GM21717 (cell line): ENCODE data around the gene PLB1.
A peak's percentile ranks its signal among the peaks of the same experiment; 100 is the strongest.

Source experiments
- ATAC-seq: cut with Tn5 transposase; IDR thresholded peaks from one replicate; pipeline ENCODE4 v1.9.1; 2021; ENCODE audit warnings: mild to moderate bottlenecking, moderate library complexity; ENCODE audit not compliant: unreplicated experiment

Gene PLB1

GRCh38 chr2:28563869-28564268 lies 68.0 kb downstream of the PLB1 start:
- ATAC-seq, result no peak

DNA sequence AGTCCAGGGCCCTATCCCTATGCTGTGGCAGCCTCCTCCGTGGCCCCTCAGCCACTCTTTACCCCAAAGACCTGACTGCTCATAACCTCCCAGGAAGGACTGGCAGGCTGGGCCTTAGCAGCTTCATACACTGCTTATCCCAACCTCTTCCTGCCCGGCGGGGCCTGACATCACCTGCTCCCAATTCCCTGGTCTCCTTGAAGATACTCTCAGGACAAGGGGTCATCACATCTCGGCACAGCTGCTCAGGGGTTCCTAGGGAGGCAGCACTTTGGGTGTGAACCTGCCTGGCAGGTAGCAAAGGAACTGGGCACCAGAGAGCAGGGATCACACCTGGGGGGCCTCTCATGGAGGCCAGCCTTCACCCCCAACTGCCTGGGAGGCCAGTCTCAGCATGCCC lies 68.5 kb downstream of the PLB1 start:
- ATAC-seq, result no peak

DNA sequence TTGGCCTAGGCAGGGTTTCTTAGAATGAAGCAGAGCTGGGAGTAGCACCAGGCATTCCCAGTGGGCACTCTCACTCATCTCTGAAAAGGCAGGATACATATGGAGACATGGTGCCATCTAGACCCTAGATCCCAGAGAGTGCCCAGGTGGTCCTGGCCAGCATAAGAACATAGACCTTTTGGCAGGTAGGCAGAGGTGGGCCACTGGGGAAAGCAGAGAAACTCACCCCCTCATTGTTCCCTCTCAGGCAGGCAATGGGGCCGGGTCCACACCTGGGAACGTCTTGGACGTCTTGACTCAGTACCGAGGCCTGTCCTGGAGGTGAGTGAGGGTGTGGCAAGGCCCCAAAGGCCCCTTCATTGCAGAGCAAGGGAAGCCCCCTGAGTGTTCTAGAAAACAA lies 69.2 kb downstream of the PLB1 start:
- no peak for ATAC-seq

DNA sequence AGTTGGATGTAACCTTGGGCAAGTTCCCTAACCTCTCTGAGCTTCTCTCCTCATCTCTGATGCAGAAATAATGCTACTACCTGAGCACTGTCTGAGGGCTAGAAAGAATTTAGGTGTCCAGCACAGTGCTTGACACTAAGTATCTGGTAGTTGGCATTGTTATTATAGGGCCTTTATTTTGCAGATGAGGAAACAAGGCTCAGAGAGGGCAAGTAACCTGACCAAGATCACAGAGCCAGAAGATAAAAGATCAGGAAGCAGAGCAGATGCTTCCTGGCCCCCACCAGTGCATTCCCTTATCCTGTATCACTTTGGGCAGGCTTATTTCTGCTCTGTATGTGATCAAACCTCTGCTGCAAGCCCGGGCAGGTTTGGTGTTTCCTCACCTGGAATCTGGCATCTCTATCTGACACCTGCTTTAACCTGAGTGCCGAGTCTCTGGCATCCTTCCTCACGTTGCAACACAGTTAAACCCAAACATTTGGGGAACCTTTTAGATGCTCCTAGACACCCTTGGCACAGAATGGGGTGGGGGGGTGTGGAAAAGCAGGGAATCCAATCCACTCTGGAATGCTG lies 69.9 kb downstream of the PLB1 start:
- no peak for ATAC-seq

GRCh38 chr2:28566521-28567041 lies 70.7 kb downstream of the PLB1 start:
- ATAC-seq, result peak; percentile 82

DNA sequence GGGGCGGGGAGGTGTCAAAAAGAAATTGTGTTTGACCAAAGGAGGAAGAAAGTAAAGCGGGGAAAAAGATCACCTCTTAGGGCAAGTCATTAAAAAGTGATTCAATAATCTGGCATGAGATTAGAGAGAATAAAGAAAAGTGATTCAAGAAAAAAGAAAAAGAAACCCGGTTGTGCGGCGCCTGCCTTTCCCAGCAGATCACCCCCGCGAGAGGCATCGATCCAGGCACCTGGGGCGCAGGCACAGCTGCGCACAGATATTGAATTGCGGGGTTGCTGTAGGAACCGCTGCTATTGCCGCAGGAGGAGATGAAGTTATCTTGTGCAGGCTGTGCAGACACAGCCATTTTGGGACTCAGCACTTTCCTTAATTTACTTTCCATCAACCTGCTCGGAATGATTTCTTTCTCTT lies 71.2 kb downstream of the PLB1 start:
- ATAC-seq, result peak; percentile 13

DNA sequence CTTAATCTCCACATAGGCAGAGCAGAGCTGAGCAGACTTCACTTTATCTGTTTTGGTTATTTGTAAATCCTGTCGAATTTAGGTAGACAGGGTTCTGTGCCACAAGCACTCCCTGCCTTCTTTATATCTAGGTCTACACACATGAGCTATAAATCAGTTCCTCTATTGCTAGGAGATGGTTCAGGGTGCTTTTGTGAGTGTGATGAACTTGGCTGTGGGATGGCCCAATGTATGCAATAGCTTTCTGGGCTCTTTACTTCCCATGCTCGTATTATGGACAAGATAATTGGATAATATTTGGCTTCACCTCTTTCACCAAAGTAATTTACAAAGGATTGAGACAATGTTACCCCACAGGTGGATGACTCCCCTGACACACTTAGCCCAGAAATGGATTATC lies 72.2 kb downstream of the PLB1 start:
- no peak for ATAC-seq

DNA sequence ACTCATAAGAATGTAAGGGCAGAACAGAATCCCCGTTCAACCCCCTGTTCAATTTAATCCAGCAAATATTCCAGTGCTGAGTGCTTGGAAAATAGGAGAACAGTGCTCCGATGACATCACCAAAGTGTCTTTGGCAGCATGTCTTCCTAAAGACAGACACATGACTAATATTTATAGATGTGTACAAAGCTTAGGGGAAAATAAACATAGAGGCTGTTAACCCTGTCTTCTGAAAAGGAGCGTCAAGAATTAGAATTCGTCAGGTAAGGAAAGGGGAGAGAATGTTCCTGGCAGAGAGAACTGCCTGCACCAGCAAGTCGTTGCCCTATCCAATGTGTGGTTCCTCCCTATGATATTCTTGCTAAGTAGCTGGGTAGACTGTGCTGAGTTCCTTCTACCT lies 72.7 kb downstream of the PLB1 start:
- ATAC-seq, result no peak

DNA sequence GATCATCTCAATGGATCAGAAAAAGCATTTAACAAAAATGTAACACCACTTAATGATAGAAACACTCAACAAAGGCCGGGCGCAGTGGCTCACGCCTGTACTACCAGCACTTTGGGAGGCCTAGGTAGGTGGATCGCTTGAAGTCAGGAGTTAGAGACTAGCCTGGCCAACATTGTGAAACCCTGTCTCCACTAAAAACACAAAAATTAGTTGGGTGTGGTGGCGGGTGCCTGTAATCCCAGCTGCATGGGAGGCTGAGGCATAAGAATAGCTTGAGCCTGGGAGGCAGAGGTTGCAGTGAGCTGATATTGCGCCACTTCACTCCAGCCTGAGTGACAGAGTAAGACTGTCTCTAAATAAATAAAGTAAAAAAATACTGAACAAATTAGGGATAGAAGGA lies 74.6 kb downstream of the PLB1 start:
- ATAC-seq, result no peak

- no peak for ATAC-seq
Observed at GRCh38 chr2:28576714-28577113, 80.9 kb downstream of the PLB1 start.

DNA sequence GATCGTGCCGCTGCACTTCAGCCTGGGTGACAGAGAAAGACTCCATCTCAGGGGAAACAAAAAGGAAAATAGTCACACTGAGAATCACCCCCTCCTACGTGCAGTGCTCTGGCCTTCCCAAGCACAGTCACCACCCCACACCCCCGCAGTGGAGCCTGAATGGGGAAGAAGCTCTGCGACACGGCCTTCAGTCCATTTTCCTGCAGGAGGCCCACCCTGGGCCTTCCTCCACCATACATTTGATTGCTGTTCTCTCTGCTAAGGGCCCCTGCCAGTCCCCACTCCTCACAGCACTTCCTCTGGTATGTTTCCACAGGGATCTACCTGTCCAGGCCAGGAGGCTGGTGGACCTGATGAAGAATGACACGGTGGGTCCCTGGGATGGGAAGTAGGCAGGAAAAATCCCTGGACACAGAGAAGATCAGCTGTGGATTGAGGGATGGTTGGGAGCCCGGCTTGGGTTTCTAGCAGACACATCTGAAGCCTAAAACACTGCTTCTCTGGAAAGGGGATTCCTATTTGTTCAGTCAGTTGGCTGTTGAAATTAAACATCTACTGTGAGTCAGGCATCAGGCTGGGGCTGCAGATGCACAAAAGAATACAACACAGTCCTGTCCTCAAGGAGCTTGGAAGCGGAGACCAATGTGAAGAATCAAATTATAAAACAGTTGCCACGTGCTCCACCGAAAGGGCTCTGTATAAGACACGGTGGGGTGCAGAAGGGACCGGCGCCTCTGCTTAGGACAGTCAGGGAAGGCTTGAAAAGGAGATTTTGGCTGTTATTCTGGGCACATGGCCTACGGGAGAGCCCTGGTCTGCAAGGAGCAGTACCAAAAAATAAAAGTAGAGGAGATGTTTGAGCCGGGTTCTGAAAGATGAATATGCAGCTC lies 82.2 kb downstream of the PLB1 start:
- no peak for ATAC-seq

DNA sequence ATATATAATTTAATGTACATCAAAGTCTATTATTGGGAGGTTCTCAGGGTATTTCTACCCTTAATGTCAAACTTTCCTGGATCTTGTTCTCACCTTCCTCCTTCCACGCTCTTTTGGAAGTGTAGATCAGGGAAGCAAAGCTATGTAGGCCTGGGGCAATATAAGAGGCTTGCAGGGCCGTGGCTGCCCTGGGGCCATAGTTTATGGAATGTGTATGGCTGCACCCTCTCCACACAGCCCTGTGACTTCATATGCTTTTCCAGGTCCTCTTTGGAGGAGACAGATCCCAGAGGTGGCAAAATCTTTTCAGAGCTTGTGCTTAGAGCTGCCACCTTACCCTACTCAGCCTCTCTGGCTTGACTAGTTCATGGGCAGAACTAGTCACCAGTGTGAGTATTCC lies 82.9 kb downstream of the PLB1 start:
- no peak for ATAC-seq

GRCh38 chr2:28579606-28580005 lies 83.7 kb downstream of the PLB1 start:
- ATAC-seq, result no peak

- no peak for ATAC-seq
Observed at GRCh38 chr2:28580078-28580477, 84.2 kb downstream of the PLB1 start.

DNA sequence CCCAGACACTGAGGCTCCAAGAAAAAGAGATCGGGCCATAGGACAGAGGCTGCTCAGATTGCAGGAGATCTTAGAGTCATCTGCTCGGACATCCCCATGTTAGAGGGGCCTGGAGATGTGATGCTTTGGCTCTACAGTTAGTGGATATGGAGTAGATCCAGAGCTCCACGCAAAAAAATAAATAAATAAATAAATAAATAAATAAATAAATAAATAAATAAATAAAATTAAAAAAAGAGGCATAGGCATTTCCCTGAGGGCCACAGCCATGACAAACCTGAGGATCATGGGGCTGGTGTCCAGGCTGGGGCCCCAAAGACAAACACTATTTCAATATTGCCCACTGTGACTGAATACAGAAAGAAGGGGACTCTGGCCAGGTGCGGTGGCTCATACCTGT lies 85.5 kb downstream of the PLB1 start:
- no peak for ATAC-seq

DNA sequence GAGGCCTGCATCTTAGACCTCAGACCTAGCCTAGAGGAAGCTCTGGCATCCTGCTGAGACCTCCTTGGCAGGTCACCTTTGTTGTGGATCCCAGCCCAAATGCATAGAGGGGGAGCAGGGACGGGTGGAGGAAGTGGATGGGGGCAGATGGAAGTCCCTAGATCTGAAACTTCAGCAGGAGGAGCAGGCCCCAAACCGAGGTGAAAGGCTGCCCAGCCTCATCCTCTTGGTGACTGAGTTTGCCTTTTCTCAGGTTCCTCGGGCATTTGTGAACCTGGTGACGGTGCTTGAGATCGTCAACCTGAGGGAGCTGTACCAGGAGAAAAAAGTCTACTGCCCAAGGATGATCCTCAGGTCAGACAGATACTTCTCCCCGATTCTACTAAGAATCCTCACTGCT lies 86.3 kb downstream of the PLB1 start:
- no peak for ATAC-seq

- ATAC-seq, result no peak
Observed at GRCh38 chr2:28582595-28582994, 86.7 kb downstream of the PLB1 start.

DNA sequence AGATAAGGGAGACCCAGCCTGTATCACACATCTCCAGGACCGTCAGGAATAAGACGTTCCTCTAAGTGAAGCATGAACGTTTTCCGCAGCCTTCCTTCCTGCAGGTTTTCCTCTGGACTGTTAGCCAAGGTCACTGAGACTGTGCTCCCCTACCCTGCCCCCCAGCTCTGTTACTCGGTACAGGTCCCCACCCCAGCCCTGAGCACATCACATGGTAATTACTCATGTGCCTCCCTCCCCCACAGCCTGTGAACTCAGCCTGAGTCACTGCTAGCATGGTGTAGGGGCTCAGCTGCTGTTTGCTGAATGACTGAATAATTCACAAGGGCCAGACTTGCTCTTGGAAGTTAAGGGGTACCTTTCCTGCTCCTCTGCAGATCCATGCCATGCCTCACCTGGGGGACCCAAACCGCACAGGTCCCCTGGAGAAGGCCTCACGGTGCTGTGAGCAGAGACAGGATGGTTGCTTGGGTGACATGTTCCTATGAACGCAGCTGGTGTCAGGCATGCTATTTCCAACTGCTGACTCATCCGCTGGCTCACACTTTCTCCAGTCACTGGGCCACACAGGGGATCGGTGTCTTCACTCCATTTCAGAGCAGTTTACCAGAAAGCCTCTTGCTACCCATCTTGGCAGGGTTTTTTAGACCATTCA lies 88.2 kb downstream of the PLB1 start:
- no peak for ATAC-seq

DNA sequence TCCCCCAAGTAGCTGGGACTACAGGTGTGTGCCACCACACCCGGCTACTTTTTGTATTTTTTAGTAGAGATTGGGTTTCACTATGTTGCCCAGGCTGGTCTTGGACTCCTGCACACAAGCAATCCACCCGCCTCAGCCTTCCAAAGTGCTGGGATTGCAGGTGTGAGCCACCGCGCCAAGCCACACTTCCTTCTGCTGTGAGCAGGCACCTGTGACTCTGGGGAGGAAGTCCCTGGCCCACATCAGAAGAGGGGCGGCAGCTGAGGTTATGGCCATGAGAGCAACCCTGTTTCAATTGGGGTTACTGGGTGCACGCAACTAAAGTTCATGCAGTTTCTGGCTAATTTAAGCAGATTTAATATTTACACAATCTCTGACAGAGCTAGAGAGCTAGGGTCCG lies 91.0 kb downstream of the PLB1 start:
- ATAC-seq, result no peak

DNA sequence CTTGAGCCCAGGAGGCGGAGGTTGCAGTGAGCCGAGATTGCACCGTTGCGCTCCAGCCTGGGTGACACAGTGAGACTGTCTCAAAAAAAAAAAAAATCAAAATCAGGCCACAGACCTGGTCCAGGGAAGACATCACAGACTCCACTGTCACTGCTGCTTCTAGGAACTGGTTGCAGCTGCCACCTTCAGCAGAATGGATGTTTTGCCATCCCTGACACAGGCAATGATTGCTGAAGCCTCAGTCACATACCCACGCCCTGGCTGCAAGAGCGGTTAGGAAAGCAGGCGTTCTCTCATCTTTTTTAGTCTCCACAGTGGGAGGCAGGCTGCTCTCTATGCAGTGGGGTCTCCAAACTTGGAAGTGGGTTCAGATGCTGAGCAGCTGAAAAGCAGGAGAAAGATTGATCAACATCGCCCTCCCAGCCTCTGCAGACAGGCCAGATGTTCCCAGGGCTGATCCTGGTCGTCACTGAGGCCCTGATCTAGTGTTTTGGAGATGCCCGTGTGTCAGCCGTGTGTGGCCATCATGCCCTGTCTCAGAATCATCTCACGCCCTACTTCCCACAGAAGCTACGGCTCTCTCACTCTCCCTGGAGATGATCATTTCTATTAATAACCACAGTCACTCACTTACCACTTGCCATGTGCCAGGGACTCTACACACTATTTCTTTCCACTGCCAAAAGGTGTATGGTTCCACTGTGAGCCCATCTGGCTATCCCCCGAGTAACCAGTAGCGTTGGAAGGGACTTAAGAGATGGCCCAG lies 91.8 kb downstream of the PLB1 start:
- ATAC-seq, result no peak

DNA sequence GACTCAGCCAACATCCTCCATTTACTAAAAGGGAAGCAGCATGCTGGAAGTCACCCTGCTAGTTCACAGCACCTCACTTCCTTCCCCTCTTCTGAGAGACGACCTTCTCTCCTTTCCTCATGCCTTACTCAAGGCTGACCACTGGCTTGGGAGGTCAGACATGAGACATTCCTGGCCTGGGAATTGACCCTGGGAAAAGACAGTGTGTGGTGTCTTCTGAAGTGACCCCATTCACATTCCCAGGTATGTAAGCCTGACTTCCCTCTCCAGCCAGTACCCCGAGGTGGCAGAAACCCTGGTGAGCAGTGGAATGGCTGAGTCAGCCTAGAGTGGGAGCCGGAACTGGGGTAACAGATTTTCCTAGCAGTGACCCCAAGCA lies 92.4 kb downstream of the PLB1 start:
- ATAC-seq, result no peak
